Panc1 (cell line): Measurements from ENCODE around the gene ANO2.

ENCODE experiments used
- POLR2AphosphoS5 ChIP-seq: IDR thresholded peaks from 2 replicates; pipeline ENCODE4 v1.6.1; 2012; ENCODE audit warnings: mild to moderate bottlenecking, low read depth, low read length, moderate library complexity
- REST ChIP-seq, 2 experiments: IDR thresholded peaks; 2 replicates each; pipeline ENCODE4 v1.6.1; 2011 to 2012; ENCODE audit warnings: low read depth in 2 of 2, control low read depth in 1 of 2, low read length in 1 of 2, mild to moderate bottlenecking in 1 of 2, moderate library complexity in 1 of 2; ENCODE audit not compliant: insufficient read depth in 1 of 2
- SIN3A ChIP-seq: IDR thresholded peaks from 2 replicates; pipeline ENCODE4 v1.6.1; 2012; ENCODE audit warnings: low read depth, mild to moderate bottlenecking, low read length, moderate library complexity, borderline replicate concordance; ENCODE audit not compliant: insufficient read depth
- TCF7L2 ChIP-seq: IDR thresholded peaks from 2 replicates; pipeline ENCODE4 v1.6.1; 2011; ENCODE audit warnings: mild to moderate bottlenecking, low read depth, low read length, inconsistent platforms
- TF ChIP-seq, protein P1 (sequence below): fragments of 450-650 bp; IDR thresholded peaks from 2 replicates; pipeline ENCODE4 v1.5.1; 2017; ENCODE audit warnings: mild to moderate bottlenecking

GRCh38 chr12:5803532-5803931 is 141.5 kb downstream of the ANO2 start:
- TF ChIP-seq POLR2AphosphoS5 (no peak), REST (IDR thresholded peaks at IDR 0.05; ENCODE audit: insufficient read depth in 1 of 2, low read depth in 2 of 2, low read length in 1 of 2) (no peak), SIN3A (no peak), TCF7L2 (no peak)
- TF ChIP-seq, protein P1, sequence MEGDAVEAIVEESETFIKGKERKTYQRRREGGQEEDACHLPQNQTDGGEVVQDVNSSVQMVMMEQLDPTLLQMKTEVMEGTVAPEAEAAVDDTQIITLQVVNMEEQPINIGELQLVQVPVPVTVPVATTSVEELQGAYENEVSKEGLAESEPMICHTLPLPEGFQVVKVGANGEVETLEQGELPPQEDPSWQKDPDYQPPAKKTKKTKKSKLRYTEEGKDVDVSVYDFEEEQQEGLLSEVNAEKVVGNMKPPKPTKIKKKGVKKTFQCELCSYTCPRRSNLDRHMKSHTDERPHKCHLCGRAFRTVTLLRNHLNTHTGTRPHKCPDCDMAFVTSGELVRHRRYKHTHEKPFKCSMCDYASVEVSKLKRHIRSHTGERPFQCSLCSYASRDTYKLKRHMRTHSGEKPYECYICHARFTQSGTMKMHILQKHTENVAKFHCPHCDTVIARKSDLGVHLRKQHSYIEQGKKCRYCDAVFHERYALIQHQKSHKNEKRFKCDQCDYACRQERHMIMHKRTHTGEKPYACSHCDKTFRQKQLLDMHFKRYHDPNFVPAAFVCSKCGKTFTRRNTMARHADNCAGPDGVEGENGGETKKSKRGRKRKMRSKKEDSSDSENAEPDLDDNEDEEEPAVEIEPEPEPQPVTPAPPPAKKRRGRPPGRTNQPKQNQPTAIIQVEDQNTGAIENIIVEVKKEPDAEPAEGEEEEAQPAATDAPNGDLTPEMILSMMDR = no peak
